Ishikawa (cell line): ENCODE data around the gene EYS.

Experiments
- CEBPB ChIP-seq: IDR thresholded peaks from 2 replicates; pipeline ENCODE4 v1.6.1; 2012
- EP300 ChIP-seq: IDR thresholded peaks from 2 replicates; pipeline ENCODE4 v1.6.1; 2012; ENCODE audit warnings: borderline replicate concordance
- FOXM1 ChIP-seq: IDR thresholded peaks from 2 replicates; pipeline ENCODE4 v1.6.1; 2012; ENCODE audit warnings: low read depth, borderline replicate concordance
- RAD21 ChIP-seq: IDR thresholded peaks from 2 replicates; pipeline ENCODE4 v1.6.1; 2012; ENCODE audit warnings: low read depth
- REST ChIP-seq: IDR thresholded peaks from 2 replicates; pipeline ENCODE4 v1.6.1; 2012; ENCODE audit warnings: low read depth, mild to moderate bottlenecking
- TAF1 ChIP-seq: IDR thresholded peaks from 2 replicates; pipeline ENCODE4 v1.6.1; 2012; ENCODE audit warnings: low read depth, mild to moderate bottlenecking
- YY1 ChIP-seq: IDR thresholded peaks from 2 replicates; pipeline ENCODE4 v1.6.1; 2012; ENCODE audit warnings: low read depth

GRCh38 chr6:65569505-65569904 lies 137.5 kb downstream of the EYS start:
- TF ChIP-seq EP300: no peak
- no peak for TF ChIP-seq RAD21
- TF ChIP-seq CEBPB: no peak
- TF ChIP-seq TAF1: no peak
- TF ChIP-seq REST: no peak
- TF ChIP-seq YY1: no peak
- TF ChIP-seq FOXM1: no peak
